Activated gamma-delta T cell (primary cell): ENCODE data around the gene TBL1X.

Experiments used
- DNase-seq: peaks from one replicate; lab custom pipeline; 2025; lab: John Stamatoyannopoulos, UW

The TBL1X gene

GRCh38 chrX:9498236-9498635 is 33.4 kb downstream of the TBL1X start:
- DNase-seq = no peak

GRCh38 chrX:9500584-9500983 is 35.7 kb downstream of the TBL1X start:
- no peak for DNase-seq

- no peak for DNase-seq
These were observed 36.5 kb downstream of the TBL1X start for GRCh38 chrX:9501362-9501761.

DNA sequence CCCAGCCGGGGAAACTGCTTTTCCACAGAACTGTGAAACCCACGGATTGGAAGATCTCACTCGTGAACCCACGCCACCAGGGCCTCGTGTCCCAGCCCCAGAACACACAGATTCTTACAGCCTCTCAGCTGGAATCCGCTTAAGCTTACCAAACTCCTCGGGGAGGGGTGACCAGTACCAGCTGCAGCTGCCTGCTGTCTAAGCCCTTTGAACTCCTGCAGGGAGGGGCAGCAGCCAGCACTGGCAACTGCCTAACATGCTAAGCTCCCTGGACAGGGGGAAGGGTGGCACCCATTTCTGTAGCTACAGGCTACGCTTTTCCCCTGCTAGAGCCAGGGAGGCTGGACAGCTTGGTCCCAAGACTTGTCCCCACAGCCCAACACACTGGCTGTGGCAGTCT is 38.4 kb downstream of the TBL1X start:
- no peak for DNase-seq

GRCh38 chrX:9510366-9510765 is 45.5 kb downstream of the TBL1X start:
- DNase-seq = no peak

- DNase-seq = no peak
These were observed 46.1 kb downstream of the TBL1X start for GRCh38 chrX:9510980-9511379.

DNA sequence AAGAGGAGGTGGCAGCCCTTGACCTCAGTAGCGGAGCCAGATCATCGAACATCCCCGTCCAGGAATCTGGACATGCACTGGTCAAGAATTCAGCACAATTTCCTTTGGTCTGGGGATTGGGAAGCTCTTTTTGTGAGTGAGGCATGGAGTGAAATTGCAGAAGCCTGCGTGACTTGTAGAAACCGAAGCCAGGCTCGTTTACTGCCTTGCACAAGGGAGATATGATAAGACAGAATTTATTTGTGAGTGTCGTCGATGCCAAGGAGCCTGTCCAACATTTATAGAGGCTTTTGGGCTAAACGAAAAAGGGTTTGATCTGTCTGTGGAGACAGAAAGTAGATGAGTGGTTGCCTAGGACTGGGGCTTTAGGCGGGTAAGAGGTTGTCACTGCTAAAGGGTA is 50.6 kb downstream of the TBL1X start:
- DNase-seq = no peak

GRCh38 chrX:9515973-9516538 is 51.2 kb downstream of the TBL1X start:
- no peak for DNase-seq

DNA sequence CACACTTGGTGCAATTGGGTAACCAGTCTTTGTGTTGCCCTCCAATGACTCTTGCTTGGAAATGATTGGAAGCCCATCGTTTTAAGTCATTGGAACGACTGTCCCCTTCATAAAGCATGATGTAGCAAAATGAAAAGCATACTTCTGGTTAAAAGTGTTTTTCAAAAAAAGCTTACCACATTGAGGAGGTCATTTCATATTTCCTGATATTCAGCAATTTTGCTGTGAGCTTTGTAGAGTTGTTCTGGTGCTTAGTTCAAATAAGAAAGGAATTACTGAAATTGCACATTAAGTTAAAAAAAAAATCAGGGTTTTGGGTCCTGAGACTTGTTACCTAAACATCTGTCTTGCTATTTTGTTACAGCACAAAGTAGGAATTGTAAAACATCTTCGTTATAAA is 51.8 kb downstream of the TBL1X start:
- DNase-seq = no peak

DNA sequence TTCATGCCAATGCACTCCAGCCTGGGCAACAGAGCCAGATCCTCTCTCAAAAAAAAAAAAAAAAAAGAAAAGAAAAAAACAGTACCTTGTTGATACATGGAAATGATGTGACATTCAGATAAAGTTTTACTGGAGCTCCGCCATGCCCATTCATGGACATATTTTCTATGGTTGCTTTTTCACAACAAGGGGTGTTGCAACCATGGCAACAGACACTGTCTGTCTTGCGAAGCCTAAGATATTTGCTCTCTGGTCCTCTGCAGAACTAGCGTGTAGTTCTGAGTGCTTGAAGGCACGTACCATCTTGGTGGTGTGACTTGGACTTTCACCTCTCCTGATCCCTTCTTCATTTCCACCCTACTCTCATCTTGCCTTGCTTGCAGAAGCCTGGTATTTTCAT is 53.2 kb downstream of the TBL1X start:
- DNase-seq = no peak

DNA sequence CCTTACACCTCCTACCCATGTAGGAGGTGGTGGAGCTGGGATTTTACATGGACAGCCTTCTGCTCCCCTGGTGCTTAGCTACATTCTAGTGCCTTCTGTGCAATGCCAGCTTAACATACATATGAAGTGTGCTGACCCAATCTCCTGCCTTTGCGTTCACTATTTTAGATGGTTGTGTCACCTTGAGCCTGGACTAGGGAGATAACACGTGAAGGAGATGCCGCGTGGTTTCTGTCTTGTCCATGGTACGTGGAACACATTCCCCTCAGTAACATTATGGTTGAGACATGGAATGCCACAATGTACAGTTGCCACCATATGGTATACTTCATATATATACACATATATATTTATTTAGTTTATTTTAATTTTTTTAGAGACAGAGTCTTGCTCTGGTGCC is 54.0 kb downstream of the TBL1X start:
- no peak for DNase-seq

DNA sequence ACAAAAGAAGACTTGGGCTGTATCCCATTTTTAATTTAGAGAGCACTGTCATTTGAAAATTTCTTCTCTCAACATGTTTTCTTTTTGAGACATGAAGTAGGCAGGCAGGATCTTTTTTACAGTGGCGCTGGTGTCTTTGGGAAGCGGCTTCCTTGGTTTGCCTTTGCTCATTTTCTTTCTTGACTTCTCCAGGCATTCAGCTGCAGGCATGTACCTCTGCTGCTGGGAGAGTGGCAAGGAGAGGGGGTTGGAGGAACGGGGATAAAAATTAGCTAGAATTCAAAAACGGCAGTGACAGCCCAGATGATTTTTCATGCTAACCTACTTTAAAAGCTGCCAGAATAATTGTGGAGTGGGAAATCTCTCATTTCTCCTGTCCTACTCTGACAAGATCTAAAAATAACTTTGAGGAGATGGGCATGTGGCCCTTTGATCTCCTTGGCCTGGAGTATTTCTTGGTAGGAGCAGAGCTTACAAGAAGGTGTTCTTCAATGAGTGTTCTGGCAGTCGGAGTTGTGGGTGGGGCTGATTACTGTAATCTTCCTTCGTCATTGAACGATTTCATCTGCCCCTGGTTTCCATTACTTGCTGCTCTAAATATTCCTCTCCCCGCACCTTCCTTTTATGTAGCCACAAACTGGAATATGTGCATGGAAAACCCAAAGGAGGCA is 54.8 kb downstream of the TBL1X start:
- DNase-seq = no peak

GRCh38 chrX:9520217-9520590 is 55.3 kb downstream of the TBL1X start:
- DNase-seq = no peak

GRCh38 chrX:9522378-9523155 is 57.7 kb downstream of the TBL1X start:
- no peak for DNase-seq

- no peak for DNase-seq
These were observed 60.8 kb downstream of the TBL1X start for GRCh38 chrX:9525511-9526248.

GRCh38 chrX:9526965-9527364 is 62.1 kb downstream of the TBL1X start:
- no peak for DNase-seq

DNA sequence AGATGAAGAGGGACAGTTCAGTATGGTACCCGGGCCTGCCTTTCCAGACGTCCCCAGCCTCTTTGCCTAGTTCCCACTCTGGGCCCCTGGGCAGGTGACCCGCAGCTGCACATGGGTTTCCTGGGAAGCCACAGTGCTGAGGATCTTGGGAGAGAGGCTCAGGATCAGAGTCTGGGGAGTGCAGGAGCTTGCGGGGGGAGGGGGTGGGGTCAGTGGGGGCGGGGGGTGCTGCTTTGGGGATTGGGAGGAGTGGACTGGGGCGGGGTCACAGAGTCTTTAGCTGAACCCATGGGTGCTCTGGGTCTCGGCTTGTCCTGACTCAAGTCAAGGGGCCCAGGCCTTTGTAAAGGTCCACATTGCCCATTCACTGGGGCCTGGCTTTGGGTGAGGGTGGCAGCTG is 63.6 kb downstream of the TBL1X start:
- no peak for DNase-seq

GRCh38 chrX:9529223-9529622 is 64.4 kb downstream of the TBL1X start:
- no peak for DNase-seq

- DNase-seq = no peak
These were observed 66.0 kb downstream of the TBL1X start for GRCh38 chrX:9530848-9531274.

- no peak for DNase-seq
These were observed 67.5 kb downstream of the TBL1X start for GRCh38 chrX:9532349-9532748.

DNA sequence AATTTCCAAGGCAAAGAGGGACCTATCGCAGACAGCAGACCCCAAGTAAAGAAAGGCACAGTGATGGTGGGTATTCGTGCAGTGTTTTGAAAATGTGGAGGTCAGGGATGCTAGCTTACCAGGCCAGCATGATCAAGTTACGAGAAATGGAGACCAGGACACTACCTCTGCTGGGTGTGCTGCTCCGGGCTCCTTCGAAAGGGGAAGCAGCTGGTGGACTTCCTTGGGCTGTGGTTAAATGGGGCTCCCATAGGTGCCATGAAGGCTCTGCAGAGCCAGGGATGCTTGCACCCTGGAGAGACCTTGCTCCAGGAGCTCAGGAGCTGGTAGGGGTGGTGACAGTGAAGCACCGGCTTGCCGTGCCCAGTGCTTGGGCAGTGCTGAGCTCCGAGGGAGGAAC is 68.8 kb downstream of the TBL1X start:
- DNase-seq = no peak

DNA sequence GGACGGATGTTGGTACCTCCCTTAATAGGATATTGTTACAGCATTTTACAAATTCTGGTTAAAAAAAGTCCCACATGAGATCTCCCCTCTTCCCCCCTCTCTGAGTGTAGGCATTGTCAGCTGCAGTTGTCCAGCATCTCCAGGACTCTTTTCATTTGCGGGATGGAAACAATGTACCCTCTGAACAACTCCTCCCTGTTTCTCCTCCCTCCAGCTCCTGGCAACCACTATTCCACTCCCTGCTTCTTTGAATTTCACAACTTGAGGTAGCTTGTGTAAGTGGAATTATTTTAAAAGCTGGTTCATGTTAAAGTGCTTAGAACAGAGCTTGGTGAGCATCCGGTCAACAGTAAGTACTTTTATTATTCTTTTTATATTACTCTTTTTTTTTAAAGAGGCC is 69.8 kb downstream of the TBL1X start:
- DNase-seq = no peak

DNA sequence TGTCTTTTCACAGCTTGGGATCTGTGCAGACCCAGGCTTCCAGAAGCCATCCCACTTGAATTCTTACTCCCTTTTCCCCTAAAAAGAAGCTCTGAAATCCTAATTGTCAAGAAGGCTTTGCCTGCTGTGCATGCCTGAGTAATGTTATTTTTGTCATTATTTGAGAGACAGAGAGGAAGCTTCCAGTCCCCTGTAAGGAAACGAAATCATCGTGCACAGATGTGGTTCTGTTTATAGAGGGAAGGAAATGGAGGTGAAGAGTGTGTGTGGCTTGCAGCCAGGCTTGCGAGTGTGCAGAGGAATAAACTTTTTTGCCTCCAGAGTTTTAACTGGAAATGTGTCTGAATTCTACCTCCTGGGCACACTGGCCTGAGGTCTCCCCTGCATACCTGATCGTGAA is 70.2 kb downstream of the TBL1X start:
- no peak for DNase-seq
